KG1 (cell line): ENCODE data around the gene SFSWAP.
"Not testable (repeated sequence)": the region's sequence is repeated elsewhere in the genome, so short reads cannot be mapped to it uniquely, and the experiment has no call there.

Experiments used
- DNase-seq: peaks from one replicate; lab custom pipeline; 2025; lab: John Stamatoyannopoulos, UW

The SFSWAP gene

GRCh38 chr12:131793243-131794022 is 82.5 kb downstream of the SFSWAP start:
- DNase-seq = no peak

GRCh38 chr12:131794061-131794460 is 83.2 kb downstream of the SFSWAP start:
- no peak for DNase-seq

DNA sequence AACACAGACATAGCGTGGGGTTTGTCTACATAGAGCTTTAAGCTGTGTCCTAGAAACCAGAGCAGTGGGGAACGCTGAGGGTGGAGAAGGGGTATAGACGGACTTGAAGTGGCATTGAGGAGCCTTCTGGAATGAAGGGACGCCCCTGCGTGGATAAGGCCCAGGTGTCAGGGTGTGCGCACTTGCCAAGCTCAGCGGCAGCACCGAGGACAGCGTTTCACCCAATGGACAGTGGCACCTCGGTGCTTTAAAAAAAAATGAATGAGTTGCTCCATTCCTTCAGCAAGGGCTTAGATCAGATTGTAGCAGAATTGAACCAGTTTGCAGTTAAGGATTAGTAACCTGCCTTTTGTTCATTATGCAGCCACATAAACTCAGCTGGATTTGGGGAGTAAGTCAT is 83.7 kb downstream of the SFSWAP start:
- no peak for DNase-seq

DNA sequence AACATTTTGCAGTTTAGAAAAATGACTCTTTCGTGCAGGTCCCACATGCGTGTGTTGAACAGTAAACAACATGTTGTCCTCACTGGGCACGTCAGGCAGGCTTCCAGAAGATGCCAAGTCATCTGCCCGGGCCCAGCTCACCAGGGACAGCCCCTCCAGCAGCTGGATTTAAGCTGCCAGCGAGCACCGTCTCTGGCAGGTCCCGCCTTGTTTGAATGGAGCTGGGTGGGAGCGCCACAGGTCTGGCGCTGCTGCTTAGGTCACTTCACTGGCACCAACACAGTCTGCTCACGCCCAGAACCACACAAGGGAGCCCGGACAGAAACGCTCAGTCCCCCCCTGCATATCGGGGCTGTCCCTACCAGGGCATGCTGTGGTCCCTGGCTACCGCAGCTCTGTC is 84.2 kb downstream of the SFSWAP start:
- DNase-seq = no peak

- no peak for DNase-seq
These were observed 85.0 kb downstream of the SFSWAP start for GRCh38 chr12:131795690-131796410.

DNA sequence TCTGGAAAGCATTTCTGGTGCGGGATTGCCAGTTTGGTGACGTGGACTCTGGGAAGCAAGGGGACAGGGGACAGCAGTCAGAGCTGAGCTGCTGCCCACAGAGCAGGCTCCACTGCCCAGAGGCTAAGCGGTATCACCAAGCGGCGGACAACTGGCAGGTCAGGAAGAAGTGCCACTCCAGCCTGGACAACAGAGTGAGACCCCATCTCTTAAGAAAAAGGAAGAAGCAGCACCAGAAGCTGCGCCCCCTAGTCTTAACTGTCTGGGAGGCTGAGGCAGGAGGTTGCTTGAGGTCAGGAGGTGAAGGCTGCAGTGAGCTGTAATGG is 85.5 kb downstream of the SFSWAP start:
- DNase-seq = no peak

DNA sequence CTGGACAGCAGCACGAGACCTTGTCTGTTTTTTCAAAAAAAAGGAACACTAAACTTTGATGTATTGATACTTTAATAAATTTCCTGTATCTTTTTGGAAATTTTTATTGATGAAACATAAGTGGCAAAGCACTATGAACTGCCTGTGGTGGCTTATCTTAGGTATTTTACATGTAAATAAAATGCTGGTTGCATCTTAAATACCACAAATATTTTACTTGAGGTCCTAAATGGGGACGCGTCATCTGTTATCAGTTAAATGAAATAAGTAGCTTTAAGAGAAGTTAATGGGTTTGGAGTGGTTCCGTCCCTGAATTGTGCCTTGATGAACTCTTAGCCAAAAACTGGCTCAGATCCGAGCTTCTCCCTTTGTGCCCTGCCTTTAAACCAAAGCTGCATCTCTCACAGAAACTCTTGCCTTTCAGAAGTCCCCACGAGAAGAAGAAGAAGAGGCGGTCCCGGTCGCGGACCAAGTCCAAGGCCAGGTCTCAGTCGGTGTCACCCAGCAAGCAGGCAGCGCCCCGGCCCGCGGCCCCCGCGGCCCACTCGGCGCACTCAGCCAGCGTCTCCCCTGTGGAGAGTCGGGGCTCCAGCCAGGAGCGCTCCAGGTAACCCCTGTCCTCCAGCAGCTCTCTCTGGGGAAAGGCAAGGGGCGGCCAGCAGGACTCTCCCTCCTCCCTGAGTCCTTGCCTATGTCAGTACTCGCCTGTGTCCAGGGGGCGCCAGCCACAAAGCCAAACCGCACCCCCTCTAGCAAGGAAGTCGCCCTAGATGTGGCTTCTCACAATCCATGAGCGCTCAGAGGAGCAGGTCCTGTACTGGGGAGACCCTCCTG is 86.1 kb downstream of the SFSWAP start:
- DNase-seq = no peak

DNA sequence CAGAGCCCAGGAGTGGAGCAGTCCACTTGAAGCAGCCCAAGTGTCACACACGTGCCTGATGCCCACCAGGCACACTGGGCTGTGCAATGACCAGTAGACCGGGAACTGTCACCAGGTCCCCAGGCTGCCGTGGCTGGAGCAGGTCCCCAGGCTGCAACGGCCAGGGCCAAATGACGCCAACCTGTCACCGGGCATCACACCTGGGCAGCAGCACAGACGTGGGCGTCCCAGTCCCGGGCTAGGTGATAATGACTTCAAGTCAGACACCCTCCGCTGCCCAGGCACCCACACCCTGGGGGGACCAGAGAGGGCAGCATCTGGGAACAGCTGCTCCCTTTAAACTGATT is 86.7 kb downstream of the SFSWAP start:
- DNase-seq = no peak

DNA sequence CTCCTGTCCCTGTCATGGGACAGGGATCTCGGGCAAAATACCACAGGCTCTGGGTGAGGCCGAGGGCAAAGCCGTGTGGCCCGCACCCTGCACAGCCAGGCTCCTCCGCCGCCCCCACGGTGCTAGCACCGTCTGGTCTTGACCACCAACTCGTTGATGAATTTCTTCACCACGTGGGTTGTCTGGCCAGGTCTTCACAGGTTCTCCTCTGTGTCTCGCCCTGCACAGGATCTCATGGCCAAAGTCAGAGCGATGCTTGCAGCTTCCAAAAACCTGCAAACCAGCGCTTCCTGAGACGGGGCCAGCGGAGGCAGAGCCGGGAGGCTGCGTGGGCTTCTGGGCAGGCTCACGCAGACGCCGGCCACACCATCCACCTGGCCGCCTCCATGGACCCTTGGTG is 88.3 kb downstream of the SFSWAP start:
- no peak for DNase-seq

DNA sequence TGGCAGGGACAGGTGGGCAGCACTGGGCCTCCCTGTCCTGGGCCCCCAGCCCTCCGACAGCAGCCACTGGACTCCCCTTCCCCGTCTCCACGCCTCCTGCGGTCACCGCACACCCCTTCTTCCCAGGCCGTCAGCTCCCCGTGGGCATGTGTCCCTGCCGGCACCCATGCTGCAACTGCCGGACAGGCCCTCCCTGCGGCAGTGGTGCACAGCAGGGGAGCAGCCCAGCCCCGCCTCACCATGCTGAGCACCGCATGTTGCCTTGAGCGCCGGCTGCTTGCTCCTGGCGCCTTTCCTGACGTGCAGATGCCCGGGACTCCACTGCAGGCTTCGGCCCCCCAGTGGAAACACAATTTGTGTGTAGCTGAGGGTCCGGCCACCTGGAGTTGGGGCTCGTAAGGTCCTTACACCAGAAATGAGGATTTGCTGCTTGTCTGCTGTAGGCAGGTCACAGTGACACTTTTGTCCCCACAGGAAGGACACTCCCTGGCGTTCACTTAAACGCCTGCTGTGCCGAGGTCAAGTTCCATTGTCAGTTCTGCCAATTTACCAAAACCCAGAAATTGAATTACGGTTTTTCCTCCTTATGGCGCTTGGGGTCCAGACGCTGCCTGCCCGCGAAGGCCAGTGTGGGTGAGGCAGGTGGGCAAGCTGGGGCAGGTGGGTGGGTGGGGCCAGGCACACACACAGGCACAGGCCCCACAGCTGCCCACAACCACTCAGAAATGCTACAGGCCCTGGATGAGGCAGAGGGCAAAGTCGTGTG is 89.1 kb downstream of the SFSWAP start:
- DNase-seq = no peak

DNA sequence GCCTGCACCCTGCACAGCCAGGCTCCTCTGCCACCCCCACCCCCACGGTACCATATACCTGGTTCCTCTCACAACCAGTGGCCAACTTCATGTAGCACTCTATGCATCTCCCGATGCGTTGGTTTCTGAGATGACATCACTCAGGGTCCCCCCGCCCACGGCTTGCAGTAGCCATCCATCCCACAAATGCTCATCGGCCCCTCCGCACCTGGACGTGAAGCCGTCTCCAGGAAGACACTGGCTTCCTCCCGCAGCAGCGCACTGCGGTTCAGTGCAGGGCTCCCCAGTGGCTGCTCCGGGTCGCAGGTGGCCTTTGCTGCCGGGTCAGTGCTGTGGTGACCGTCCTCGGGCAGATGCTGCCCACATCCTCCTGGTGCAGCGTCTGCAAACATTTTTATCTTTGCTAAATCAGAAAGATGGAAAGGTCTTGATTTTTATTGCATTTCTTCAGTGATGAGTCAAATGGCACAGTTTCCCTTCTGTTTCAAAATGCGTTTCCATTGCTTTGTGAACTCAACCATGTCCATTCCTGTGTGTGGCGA is 89.8 kb downstream of the SFSWAP start:
- DNase-seq = no peak

DNA sequence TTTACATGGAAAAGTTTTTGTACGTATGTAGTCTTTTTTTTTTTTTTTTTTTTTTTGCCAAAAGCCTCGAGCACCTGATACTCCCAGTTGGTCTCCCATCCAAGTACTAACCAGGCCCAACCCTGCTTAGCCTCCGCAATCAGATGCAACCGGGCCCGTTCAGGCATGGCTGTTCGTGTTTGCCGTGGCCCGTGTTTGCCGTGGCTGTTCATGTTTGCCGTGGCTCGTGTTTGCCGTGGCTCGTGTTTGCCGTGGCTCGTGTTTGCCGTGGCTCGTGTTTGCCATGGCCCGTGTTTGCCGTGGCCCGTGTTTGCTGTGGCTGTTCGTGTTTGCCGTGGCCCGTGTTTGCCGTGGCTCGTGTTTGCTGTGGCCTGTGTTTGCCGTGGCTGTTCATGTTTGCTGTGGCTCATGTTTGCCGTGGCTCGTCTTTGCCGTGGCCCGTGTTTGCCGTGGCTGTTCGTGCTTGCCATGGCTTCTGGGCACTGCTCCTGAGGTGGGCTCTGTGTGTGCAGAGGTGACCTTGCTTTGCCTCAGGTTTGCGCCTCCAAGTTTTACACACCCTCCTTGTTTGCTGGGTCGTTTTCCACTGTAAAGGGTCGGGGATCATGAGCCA is 90.5 kb downstream of the SFSWAP start:
- DNase-seq = no peak

DNA sequence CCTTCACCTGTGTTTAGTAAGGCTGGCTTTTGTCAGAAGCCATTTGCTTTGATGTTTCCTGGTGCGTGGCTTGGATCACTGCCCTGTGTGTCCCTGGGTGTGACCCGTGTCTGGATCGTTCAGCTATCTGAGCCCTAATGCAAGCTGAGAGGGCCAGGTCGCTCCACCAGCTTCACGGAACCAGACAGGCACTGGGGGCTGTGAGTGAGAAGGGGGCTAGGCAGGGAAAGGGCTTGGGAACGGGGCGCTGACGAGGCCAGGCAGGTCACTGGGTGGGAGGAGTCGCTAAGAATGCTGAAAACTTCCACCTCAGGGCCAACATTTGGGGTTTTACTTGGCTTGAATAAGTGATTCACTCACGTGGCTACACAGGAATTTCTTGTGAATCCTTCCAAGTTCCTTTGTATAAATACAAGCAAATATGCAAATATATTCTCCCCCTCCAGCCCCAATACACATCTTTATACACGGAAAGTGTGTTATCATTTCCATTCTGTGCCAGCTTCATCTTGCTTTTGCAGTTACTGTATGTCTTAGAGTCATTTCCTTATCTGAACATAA is 93.2 kb downstream of the SFSWAP start:
- DNase-seq = no peak

DNA sequence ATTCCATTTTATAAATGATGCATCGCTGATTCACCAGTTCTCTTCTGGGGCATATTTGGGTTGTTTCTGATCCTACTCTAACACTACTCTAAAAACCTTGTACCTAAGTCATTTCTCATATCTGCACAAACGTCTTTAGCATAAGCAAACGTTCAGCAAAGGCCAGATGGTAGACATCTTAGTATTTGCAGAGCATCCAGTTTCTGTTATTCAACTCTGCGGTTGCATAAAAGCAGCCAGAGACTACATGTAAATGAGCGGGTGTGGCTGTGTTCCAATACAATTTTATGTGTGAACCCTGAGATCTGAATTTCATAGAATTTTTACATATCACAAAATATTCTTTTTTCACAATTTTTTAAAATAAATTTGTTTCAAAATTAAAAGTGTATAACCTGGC is 94.5 kb downstream of the SFSWAP start:
- no peak for DNase-seq

- DNase-seq = no peak
These were observed 95.8 kb downstream of the SFSWAP start for GRCh38 chr12:131806674-131807073.

DNA sequence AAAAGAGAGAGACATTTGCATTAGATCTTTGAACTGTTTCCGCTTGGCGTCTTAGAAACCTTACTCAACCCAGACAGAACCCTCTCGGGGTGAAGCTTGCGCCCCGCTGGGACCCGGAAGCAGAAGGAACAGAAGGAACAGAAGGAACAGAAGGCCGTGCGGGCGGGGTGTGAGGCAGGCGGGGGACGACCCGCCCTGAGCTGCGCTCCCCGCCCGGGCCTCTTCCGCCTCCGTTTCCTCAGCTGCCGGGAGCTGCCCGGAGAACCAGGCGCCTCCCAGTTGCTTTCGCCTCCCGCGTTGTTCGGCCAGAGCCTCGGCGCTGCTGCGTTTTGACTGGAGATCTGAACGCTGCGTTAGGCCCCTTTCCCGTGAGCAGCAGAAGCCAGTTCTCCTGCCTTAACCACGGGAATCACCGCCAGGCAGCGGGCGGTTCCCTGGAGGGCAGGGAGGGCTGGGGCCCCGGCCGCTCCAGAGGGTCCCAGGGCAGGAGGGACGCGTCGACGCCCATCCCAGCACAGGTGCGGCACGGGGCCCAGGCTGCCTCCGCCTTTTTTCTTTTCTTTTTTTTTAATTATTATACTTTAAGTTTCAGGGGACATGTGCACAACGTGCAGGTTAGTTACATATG is 98.0 kb downstream of the SFSWAP start:
- no peak for DNase-seq

DNA sequence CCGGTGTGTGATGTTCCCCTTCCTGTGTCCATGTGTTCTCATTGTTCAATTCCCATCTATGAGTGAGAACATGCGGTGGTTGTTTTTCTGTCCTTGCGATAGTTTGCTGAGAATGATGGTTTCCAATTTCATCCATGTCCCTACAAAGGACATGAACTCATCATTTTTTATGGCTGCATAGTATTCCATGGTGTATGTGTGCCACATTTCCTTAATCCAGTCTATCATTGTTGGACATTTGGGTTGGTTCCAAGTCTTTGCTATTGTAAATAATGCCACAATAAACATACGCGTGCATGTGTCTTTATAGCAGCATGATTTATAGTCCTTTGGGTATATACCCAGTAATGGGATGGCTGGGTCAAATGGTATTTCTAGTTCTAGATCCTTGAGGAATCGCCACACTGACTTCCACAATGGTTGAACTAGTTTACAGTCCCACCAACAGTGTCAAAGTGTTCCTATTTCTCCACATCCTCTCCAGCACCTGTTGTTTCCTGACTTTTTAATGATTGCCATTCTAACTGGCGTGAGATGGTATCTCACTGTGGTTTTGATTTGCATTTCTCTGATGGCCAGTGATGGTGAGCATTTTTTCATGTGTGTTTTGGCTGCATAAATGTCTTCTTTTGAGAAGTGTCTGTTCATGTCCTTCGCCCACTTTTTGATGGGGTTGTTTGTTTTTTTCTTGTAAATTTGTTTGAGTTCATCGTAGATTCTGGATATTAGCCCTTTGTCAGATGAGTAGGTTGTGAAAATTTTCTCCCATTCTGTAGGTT is 98.8 kb downstream of the SFSWAP start:
- not testable (repeated sequence) for DNase-seq

- DNase-seq = no peak
These were observed 99.8 kb downstream of the SFSWAP start for GRCh38 chr12:131810726-131811125.

DNA sequence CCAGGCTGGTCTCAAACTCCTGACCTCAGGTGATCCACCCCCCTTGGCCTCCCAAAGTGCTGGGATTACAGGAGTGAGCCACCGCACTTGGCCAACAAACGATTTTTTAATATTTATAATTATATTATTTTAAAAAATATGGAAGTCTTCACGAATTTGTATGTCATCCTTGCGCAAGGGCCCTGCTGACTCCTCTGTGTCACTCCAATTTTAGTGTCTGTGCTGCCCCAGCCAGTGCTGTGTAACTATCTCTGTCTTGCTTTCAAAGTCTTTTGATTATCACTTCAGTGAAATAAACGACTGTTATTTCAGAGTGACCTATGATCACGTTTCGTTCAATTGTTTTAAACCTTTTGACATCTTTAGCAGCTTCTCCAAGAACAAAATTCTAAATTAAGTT is 104.2 kb downstream of the SFSWAP start:
- DNase-seq = no peak

DNA sequence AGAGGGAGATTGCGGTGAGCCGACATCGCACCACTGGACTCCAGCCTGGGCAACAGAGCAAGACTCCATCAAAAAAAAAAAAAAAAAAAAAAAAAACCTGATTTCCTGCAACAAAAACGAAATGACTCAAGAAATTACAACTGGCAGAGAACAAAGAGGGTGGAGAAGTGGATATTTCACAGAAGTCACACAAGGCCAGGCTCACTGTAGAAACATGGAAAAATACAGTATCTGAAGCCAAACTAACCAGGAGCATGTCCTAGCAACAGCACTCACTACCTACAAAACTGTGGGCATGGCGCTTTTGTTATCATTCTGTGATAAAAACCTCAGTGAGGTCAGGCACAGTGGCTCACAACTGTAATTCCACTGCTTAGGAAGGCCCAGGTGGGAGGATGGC is 105.6 kb downstream of the SFSWAP start:
- DNase-seq = no peak
